ENCODE measurements around the gene UQCR10.

DNA sequence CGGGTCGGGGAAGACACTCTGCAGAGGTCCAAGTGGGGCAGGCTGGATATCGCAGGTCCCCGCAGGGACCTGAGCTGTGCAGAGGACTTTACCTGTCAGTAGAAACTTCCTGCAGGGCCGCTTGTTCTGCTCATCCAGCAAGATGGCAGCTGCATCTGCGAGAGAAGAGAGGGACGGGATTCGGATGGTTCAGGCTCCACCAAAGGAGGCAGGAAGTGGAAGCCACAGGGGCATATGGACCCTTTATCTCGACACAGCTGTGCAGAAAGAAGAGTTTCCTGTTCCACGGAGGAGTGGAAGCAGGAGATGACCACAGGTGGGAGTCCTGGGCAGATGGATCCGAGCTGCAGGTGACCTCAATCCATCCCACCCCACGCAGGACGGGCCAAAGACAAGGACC, 24.8 kb upstream of the UQCR10 start:
- TF ChIP-seq YY1 (IDR thresholded peaks at IDR 0.05; ENCODE audit: low read depth) (no peak), EP300 (IDR thresholded peaks at IDR 0.05; ENCODE audit: borderline replicate concordance) (no peak), TAF1 (IDR thresholded peaks at IDR 0.05; ENCODE audit: low read depth) (no peak), TEAD4 (IDR thresholded peaks at IDR 0.05) (no peak), RAD21 (IDR thresholded peaks at IDR 0.05; ENCODE audit: low read depth) (no peak), FOXM1 (IDR thresholded peaks at IDR 0.05; ENCODE audit: borderline replicate concordance, low read depth) (no peak), NFIC (IDR thresholded peaks at IDR 0.05) (no peak), CEBPB (IDR thresholded peaks at IDR 0.05) (no peak), CREB1 (IDR thresholded peaks at IDR 0.05; ENCODE audit: low read depth) (no peak), TCF12 (IDR thresholded peaks at IDR 0.05; ENCODE audit: low read depth) (no peak)
- TF ChIP-seq, protein P1, sequence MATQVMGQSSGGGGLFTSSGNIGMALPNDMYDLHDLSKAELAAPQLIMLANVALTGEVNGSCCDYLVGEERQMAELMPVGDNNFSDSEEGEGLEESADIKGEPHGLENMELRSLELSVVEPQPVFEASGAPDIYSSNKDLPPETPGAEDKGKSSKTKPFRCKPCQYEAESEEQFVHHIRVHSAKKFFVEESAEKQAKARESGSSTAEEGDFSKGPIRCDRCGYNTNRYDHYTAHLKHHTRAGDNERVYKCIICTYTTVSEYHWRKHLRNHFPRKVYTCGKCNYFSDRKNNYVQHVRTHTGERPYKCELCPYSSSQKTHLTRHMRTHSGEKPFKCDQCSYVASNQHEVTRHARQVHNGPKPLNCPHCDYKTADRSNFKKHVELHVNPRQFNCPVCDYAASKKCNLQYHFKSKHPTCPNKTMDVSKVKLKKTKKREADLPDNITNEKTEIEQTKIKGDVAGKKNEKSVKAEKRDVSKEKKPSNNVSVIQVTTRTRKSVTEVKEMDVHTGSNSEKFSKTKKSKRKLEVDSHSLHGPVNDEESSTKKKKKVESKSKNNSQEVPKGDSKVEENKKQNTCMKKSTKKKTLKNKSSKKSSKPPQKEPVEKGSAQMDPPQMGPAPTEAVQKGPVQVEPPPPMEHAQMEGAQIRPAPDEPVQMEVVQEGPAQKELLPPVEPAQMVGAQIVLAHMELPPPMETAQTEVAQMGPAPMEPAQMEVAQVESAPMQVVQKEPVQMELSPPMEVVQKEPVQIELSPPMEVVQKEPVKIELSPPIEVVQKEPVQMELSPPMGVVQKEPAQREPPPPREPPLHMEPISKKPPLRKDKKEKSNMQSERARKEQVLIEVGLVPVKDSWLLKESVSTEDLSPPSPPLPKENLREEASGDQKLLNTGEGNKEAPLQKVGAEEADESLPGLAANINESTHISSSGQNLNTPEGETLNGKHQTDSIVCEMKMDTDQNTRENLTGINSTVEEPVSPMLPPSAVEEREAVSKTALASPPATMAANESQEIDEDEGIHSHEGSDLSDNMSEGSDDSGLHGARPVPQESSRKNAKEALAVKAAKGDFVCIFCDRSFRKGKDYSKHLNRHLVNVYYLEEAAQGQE (IDR thresholded peaks at IDR 0.05; ENCODE audit: low read depth): no peak
- TF ChIP-seq, protein P2, sequence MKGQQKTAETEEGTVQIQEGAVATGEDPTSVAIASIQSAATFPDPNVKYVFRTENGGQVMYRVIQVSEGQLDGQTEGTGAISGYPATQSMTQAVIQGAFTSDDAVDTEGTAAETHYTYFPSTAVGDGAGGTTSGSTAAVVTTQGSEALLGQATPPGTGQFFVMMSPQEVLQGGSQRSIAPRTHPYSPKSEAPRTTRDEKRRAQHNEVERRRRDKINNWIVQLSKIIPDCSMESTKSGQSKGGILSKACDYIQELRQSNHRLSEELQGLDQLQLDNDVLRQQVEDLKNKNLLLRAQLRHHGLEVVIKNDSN (IDR thresholded peaks at IDR 0.05): no peak
- TF ChIP-seq, protein P3, sequence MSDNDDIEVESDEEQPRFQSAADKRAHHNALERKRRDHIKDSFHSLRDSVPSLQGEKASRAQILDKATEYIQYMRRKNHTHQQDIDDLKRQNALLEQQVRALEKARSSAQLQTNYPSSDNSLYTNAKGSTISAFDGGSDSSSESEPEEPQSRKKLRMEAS (IDR thresholded peaks at IDR 0.05): no peak
